C4-2B (cell line): Measurements from ENCODE around the gene CCDC27.

ENCODE experiments used
- H3K27ac ChIP-seq: fragments of 450-650 bp; 2 replicates; pipeline ENCODE4 v1.5.1; 2017
- CTCF ChIP-seq: fragments of 450-650 bp; conservative IDR thresholded peaks from 2 replicates; pipeline ENCODE4 v1.5.1; 2017; ENCODE audit warnings: mild to moderate bottlenecking
- ZFX ChIP-seq: fragments of 450-650 bp; IDR thresholded peaks from 2 replicates; pipeline ENCODE4 v1.6.1; 2017

The CCDC27 gene

GRCh38 chr1:3707298-3707938 lies 44.8 kb upstream of the CCDC27 start:
- H3K27ac ChIP-seq: peak overlapping the region; percentile 50
- TF ChIP-seq ZFX (no peak), CTCF (no peak)

GRCh38 chr1:3707939-3708328 lies 44.3 kb upstream of the CCDC27 start:
- TF ChIP-seq ZFX (no peak), CTCF (no peak)
- peak overlapping the region; percentile 50 for H3K27ac ChIP-seq

GRCh38 chr1:3708791-3709190 lies 43.5 kb upstream of the CCDC27 start:
- TF ChIP-seq ZFX: no peak
- no peak for TF ChIP-seq CTCF
- H3K27ac ChIP-seq: peak overlapping the region; percentile 50

- TF ChIP-seq ZFX: no peak
- no peak for TF ChIP-seq CTCF
- H3K27ac ChIP-seq: no peak overlapping the region
These were observed 42.0 kb upstream of the CCDC27 start for GRCh38 chr1:3710251-3710650.

GRCh38 chr1:3711381-3711779 lies 40.9 kb upstream of the CCDC27 start:
- TF ChIP-seq ZFX: no peak
- no peak for TF ChIP-seq CTCF
- no peak overlapping the region for H3K27ac ChIP-seq

- H3K27ac ChIP-seq: no peak overlapping the region
- TF ChIP-seq ZFX (no peak), CTCF (no peak)
These were observed 40.3 kb upstream of the CCDC27 start for GRCh38 chr1:3711780-3712451.
